Gastroesophageal sphincter (tissue), 4 donors: ENCODE data around the gene SLC46A1. TPM values are rescaled to one million over a fixed set of nuclear protein-coding genes. Genes with fewer than 3 reads are reported as not detected.
A peak's percentile ranks its signal among the peaks of the same experiment; 100 is the strongest.

Experiments used
- ATAC-seq: fragments of 150-250 bp; one replicate; pipeline ENCODE4 v1.9.1; 2016; ENCODE audit warnings: mild to moderate bottlenecking, moderate library complexity
- H3K27ac ChIP-seq, 4 donors: fragments of 200-600 bp; sonication (generic) in 3 of 4; 1 replicate in 3 of 4; 2 replicates in 1 of 4; pipeline ENCODE4 v1.5.1; 2016 to 2019
- H3K27me3 ChIP-seq: fragments of 200-600 bp; sonication (generic); one replicate; pipeline ENCODE4 v1.5.1; 2019
- H3K36me3 ChIP-seq, 2 donors: fragments of 200-600 bp; sonication (generic); one replicate each; pipeline ENCODE4 v1.5.1; 2019; ENCODE audit warnings: control low read depth in 1 of 2
- H3K4me1 ChIP-seq, 3 donors: fragments of 200-600 bp; sonication (generic); 1 replicate in 2 of 3; 2 replicates in 1 of 3; pipeline ENCODE4 v1.5.1; 2016 to 2019; ENCODE audit warnings: control low read depth in 2 of 3
- H3K4me3 ChIP-seq, 2 donors: fragments of 200-600 bp; sonication (generic); one replicate each; pipeline ENCODE4 v1.5.1; 2019; ENCODE audit warnings: mild to moderate bottlenecking in 1 of 2, moderate library complexity in 1 of 2
- H3K9me3 ChIP-seq, 3 donors: fragments of 200-600 bp; sonication (generic); one replicate each; pipeline ENCODE4 v1.5.1; 2017 to 2019; ENCODE audit warnings: control low read depth in 2 of 3
- CTCF ChIP-seq, 4 experiments: fragments of 200-600 bp in 2 of 4; fragments of 450-650 bp in 2 of 4; sonication (generic) in 1 of 4; IDR thresholded peaks; one replicate each; pipeline ENCODE4 v1.5.1; 2017 to 2019; ENCODE audit warnings: antibody characterized with exemption in 4 of 4, mild to moderate bottlenecking in 2 of 4, moderate library complexity in 2 of 4
- EP300 ChIP-seq: sonication (generic); formaldehyde crosslinking; IDR thresholded peaks from one replicate; pipeline ENCODE4 v1.6.1; 2017; ENCODE audit warnings: antibody characterized with exemption, mild to moderate bottlenecking
- POLR2A ChIP-seq, 2 donors: fragments of 450-650 bp; IDR thresholded peaks; one replicate each; pipeline ENCODE4 v1.6.1; 2017; ENCODE audit warnings: antibody characterized with exemption in 2 of 2, mild to moderate bottlenecking in 2 of 2, moderate library complexity in 1 of 2
- POLR2AphosphoS5 ChIP-seq: sonication (generic); formaldehyde crosslinking; IDR thresholded peaks from one replicate; pipeline ENCODE4 v1.6.1; 2017; ENCODE audit warnings: antibody characterized with exemption
- WGBS, 2 donors: methylation state at CpG; one replicate each; pipeline ENCODE4 v1.1.5; 2018; ENCODE audit warnings: low coverage in 1 of 2; 5-methylcytosine and 5-hydroxymethylcytosine counted together
- total RNA-seq, 4 donors: library from RNA; depleted of rRNA; stranded (reverse); fragments of >200 nt; gene quantifications; one replicate each; pipeline ENCODE4 v1.1.0, GENCODE V29; 2016

The SLC46A1 gene
- total RNA-seq, 4 donors from 2014 or later = 7.9 to 9.7 (median 8.4) TPM

GRCh38 chr17:28404461-28404811 lies 1.6 kb downstream of the SLC46A1 start:
- Histone ChIP-seq H3K9me3 (no peaks in the 10 kb centered on the region), H3K27ac (peak overlapping the region in 2 of 4 donors; percentile 9 to 38), H3K36me3 (peaks cover 0 to 38% of the 10 kb centered on the region in 2 donors), H3K4me1 (peaks cover 3 to 24% (median 8%) of the 10 kb centered on the region in 3 donors), H3K27me3 (no peaks in the 10 kb centered on the region), H3K4me3 (peak overlapping the region in 1 of 2 donors; percentile 89)
- ATAC-seq = no peak
- TF ChIP-seq EP300 (no peak), CTCF (IDR thresholded peaks at IDR 0.05) (no peak), POLR2AphosphoS5 (no peak), POLR2A (IDR thresholded peaks at IDR 0.05) (no peak)
- 90% methylated on average over 2 of the region's 5 CpGs; no CpG with 5 or more reads in 1 of the 2 donors for WGBS, 2 donors

GRCh38 chr17:28404007-28404406 lies 2.0 kb downstream of the SLC46A1 start:
- Histone ChIP-seq H3K4me1 (peaks cover 3 to 24% (median 8%) of the 10 kb centered on the region in 3 donors), H3K4me3 (no peak overlapping the region), H3K36me3 (peaks cover 0 to 42% of the 10 kb centered on the region in 2 donors), H3K9me3 (no peaks in the 10 kb centered on the region), H3K27ac (peak overlapping the region in 2 of 4 donors; percentile 9 to 38), H3K27me3 (no peaks in the 10 kb centered on the region)
- no peak for ATAC-seq
- no peak for TF ChIP-seq CTCF (IDR thresholded peaks at IDR 0.05)
- TF ChIP-seq POLR2A (IDR thresholded peaks at IDR 0.05) = no peak
- TF ChIP-seq POLR2AphosphoS5 = no peak
- TF ChIP-seq EP300 = no peak
- WGBS, 2 donors = 71 to 86% methylated on average over 2 of the region's 2 CpGs

- no peaks in the 10 kb centered on the region for H3K9me3 ChIP-seq
- ATAC-seq = no peak
- TF ChIP-seq EP300 = no peak
- TF ChIP-seq POLR2A (IDR thresholded peaks at IDR 0.05) = no peak
- TF ChIP-seq CTCF (IDR thresholded peaks at IDR 0.05) = no peak
- TF ChIP-seq POLR2AphosphoS5 = no peak
- no peaks in the 10 kb centered on the region for H3K27me3 ChIP-seq
- H3K27ac ChIP-seq = no peak overlapping the region
- peaks cover 3 to 24% (median 8%) of the 10 kb centered on the region in 3 donors for H3K4me1 ChIP-seq
- 91% methylated on average over 6 of the region's 6 CpGs; no CpG with 5 or more reads in 1 of the 2 donors for WGBS, 2 donors
- peaks cover 0 to 54% of the 10 kb centered on the region in 2 donors for H3K36me3 ChIP-seq
- H3K4me3 ChIP-seq = no peak overlapping the region
These were observed 3.2 kb downstream of the SLC46A1 start for GRCh38 chr17:28402844-28403243.

DNA sequence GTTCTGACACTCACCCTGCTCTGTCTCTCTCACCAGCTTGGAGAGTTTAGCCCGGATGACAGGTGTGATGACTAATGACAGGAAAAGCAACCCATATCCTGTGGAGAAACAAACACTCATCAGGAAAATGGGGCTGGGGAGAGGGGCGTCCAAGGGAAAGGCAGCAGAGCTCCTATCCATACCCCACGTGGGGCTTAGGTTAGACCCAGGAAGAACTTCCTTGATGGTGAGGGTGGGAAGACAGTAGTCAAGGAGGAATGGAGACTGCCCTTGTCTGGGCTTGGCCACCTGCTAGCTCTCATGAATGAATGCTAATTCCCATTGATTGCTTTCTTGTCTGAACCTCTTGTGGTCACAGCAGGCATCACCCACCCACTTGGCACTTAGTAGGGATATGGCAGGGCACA lies 3.8 kb downstream of the SLC46A1 start:
- H3K27ac ChIP-seq = no peak overlapping the region
- WGBS, 2 donors = 0% methylated on average over 1 of the region's 3 CpGs

More for the DNA sequence above, 3.8 kb downstream of the SLC46A1 start:
- Histone ChIP-seq H3K9me3 (no peaks in the 10 kb centered on the region), H3K4me3 (no peak overlapping the region), H3K4me1 (peaks cover 3 to 24% (median 8%) of the 10 kb centered on the region in 3 donors), H3K27me3 (no peaks in the 10 kb centered on the region), H3K36me3 (peaks cover 0 to 60% of the 10 kb centered on the region in 2 donors)
- ATAC-seq = no peak
- TF ChIP-seq POLR2AphosphoS5 (no peak), EP300 (no peak), POLR2A (IDR thresholded peaks at IDR 0.05) (no peak), CTCF (IDR thresholded peaks at IDR 0.05) (no peak)
